ENCODE results near the gene BRF1.
A peak's percentile ranks its signal among the peaks of the same experiment; 100 is the strongest.

Gene BRF1

DNA sequence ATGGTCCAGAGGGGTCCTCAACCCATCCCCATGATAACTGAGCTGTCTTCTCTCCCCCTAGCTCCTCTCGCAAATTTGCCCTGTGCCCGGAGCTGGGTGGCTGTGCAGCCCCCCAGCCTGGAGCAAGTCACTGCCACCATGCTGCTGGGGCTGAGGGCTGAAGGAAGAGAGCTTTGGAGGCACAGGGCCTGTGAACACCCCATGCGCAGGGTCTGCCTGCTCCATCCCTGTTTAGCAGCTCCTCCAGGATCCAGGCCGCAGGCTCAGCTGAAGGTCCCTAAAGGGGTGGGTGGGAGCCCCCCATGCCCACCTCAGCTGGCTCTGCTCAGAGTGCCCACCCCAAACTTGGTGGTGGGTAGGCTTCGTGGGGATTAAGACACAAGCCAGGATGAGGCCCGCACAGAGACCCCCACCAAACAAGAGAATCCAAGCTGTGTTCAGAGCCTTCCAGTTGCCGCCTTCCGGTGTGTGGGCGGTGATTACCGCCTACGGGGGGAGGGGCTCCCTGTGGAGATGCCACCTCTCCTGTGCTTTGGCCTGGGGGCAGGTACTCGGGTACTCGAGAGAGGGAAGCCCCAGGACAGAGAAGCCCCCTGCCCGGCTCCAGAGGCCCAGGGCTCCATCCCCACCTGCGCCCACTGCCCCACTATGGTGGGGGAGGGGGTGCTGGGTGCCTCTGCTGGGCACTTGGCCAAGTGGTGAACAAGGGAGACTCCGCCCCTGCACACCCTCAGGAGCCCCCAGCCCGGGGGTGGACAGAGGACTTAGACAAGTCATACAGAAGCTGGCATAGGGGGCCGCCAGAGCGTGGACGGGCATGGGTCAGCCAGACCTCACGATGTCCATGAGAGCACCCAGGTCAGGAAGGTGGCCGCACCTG, 130.8 kb downstream of the BRF1 start:
- Histone ChIP-seq H3K36me3 (ENCODE audit: control insufficient read depth, low read length) (no peaks in the 10 kb centered on the region), H3K9me3 (ENCODE audit: control insufficient read depth, insufficient read depth, low read length) (no peaks in the 10 kb centered on the region), H3K4me2 (ENCODE audit: low read length) (no peak overlapping the region), H4K20me1 (ENCODE audit: control insufficient read depth, insufficient read depth, low read depth, low read length) (peaks cover 4% of the 10 kb centered on the region; the same call in 1 of the 2 replicates), H3K4me3 (ENCODE audit: low read length) (no peak overlapping the region), H3K4me1 (ENCODE audit: control insufficient read depth, low read length) (peaks cover 26% of the 10 kb centered on the region), H3K27me3 (ENCODE audit: control insufficient read depth, low read length) (peaks cover 38% of the 10 kb centered on the region), H3K9me2 (replicated peaks; ENCODE audit: control insufficient read depth, low read length) (no peaks in the 10 kb centered on the region), H3F3A (ENCODE audit: control insufficient read depth, insufficient read depth) (no peaks in the 10 kb centered on the region), H3K27ac (ENCODE audit: low read depth, low read length) (no peak overlapping the region), H3K79me2 (ENCODE audit: control insufficient read depth, low read length) (no peaks in the 10 kb centered on the region)
- TF ChIP-seq EZH2phosphoT487 (IDR thresholded peaks at IDR 0.05; ENCODE audit: borderline replicate concordance, low read length) (no peak), CTCF (IDR thresholded peaks at IDR 0.05; ENCODE audit: low read depth, low read length, poor library complexity, severe bottlenecking) (no peak)

- Histone ChIP-seq H3F3A (ENCODE audit: control insufficient read depth, insufficient read depth) (no peaks in the 10 kb centered on the region), H3K36me3 (ENCODE audit: control insufficient read depth, low read length) (no peaks in the 10 kb centered on the region), H3K9me3 (ENCODE audit: control insufficient read depth, insufficient read depth, low read length) (no peaks in the 10 kb centered on the region), H3K9me2 (replicated peaks; ENCODE audit: control insufficient read depth, low read length) (no peaks in the 10 kb centered on the region), H3K27me3 (ENCODE audit: control insufficient read depth, low read length) (peaks cover 38% of the 10 kb centered on the region), H4K20me1 (ENCODE audit: control insufficient read depth, insufficient read depth, low read depth, low read length) (peaks cover 4% of the 10 kb centered on the region; the same call in 1 of the 2 replicates), H3K27ac (ENCODE audit: low read depth, low read length) (no peak overlapping the region), H3K4me3 (ENCODE audit: low read length) (peak overlapping the region; percentile 58), H3K4me2 (ENCODE audit: low read length) (peak overlapping the region; percentile 61), H3K4me1 (ENCODE audit: control insufficient read depth, low read length) (peaks cover 16% of the 10 kb centered on the region), H3K79me2 (ENCODE audit: control insufficient read depth, low read length) (no peaks in the 10 kb centered on the region)
- TF ChIP-seq CTCF (IDR thresholded peaks at IDR 0.05; ENCODE audit: low read depth, low read length, poor library complexity, severe bottlenecking) (peak; percentile 82), EZH2phosphoT487 (IDR thresholded peaks at IDR 0.05; ENCODE audit: borderline replicate concordance, low read length) (no peak; the same call in 1 of the 2 replicates)
These were observed 131.8 kb downstream of the BRF1 start for GRCh38 chr14:105168979-105169507.

- no peaks in the 10 kb centered on the region for H3K79me2 ChIP-seq (ENCODE audit: control insufficient read depth, low read length)
- peaks cover 38% of the 10 kb centered on the region for H3K27me3 ChIP-seq (ENCODE audit: control insufficient read depth, low read length)
- H3K27ac ChIP-seq (ENCODE audit: low read depth, low read length), result no peak within 1 kb of the TSS
- peaks cover 4% of the 10 kb centered on the region; the same call in 1 of the 2 replicates for H4K20me1 ChIP-seq (ENCODE audit: control insufficient read depth, insufficient read depth, low read depth, low read length)
- no peaks in the 10 kb centered on the region for H3F3A ChIP-seq (ENCODE audit: control insufficient read depth, insufficient read depth)
- peak within 1 kb of the TSS; percentile 58 for H3K4me3 ChIP-seq (ENCODE audit: low read length)
- no peaks in the 10 kb centered on the region for H3K36me3 ChIP-seq (ENCODE audit: control insufficient read depth, low read length)
- TF ChIP-seq EZH2phosphoT487 (IDR thresholded peaks at IDR 0.05; ENCODE audit: borderline replicate concordance, low read length) (no peak), CTCF (IDR thresholded peaks at IDR 0.05; ENCODE audit: low read depth, low read length, poor library complexity, severe bottlenecking) (no peak)
- peaks cover 14% of the 10 kb centered on the region for H3K4me1 ChIP-seq (ENCODE audit: control insufficient read depth, low read length)
- peak within 1 kb of the TSS; percentile 61 for H3K4me2 ChIP-seq (ENCODE audit: low read length)
- H3K9me2 ChIP-seq (replicated peaks; ENCODE audit: control insufficient read depth, low read length), result no peaks in the 10 kb centered on the region
- no peaks in the 10 kb centered on the region for H3K9me3 ChIP-seq (ENCODE audit: control insufficient read depth, insufficient read depth, low read length)
These were observed 132.3 kb downstream of the BRF1 start, which contains the start of gene JAG2 for GRCh38 chr14:105168496-105168978. Gene JAG2, minus strand, starts transcription at chr14:105168776. Its CDS starts 356 bp downstream, at chr14:105168420.

All from DOHH2 (cell line).